ENCODE results near the gene BDH1.

Gene BDH1

DNA sequence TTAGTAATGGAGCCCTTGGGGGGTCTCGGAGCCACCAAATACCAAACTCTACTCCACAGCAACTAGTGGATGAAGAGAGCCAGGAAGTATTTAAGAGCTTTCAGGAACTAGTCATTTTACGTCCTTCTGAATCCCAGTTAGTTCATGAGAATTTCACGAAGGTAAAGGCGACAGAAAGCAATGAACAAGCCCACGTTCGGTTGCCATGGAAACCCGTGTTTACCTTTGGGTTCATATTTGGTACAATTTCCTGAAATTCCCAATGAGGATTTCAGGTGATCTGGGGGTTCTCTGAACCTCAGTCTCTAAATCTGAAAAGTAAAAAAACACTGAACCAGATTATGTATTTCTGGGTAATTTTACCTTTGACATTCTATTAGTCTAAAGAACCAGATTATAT is 93.0 kb downstream of the BDH1 start:
- Histone ChIP-seq H3K79me2 (ENCODE audit: insufficient read depth, low read length) (no peaks in the 10 kb centered on the region), H2AFZ (ENCODE audit: low read depth, low read length, severe bottlenecking) (no peak overlapping the region), H3K36me3 (ENCODE audit: low read length) (no peaks in the 10 kb centered on the region), H3K9ac (ENCODE audit: low read length) (no peak overlapping the region), H3F3A (ENCODE audit: insufficient read depth) (no peaks in the 10 kb centered on the region), H3K27me3 (ENCODE audit: low read length) (no peaks in the 10 kb centered on the region), H3K9me3 (ENCODE audit: insufficient read depth, low read length) (no peaks in the 10 kb centered on the region), H3K4me2 (ENCODE audit: low read depth, low read length, poor library complexity, severe bottlenecking) (no peak overlapping the region), H4K20me1 (ENCODE audit: low read depth, low read length) (no peaks in the 10 kb centered on the region), H3K27ac (ENCODE audit: low read depth, low read length) (no peak overlapping the region), H3K9me2 (replicated peaks; ENCODE audit: insufficient read depth, low read length) (no peaks in the 10 kb centered on the region), H3K4me3 (ENCODE audit: insufficient read depth, low read length, poor library complexity, severe bottlenecking) (no peak overlapping the region)
- TF ChIP-seq CTCF (IDR thresholded peaks at IDR 0.05; ENCODE audit: insufficient read depth, low read length, poor library complexity, severe bottlenecking) (no peak), EZH2phosphoT487 (conservative IDR thresholded peaks at IDR 0.05; ENCODE audit: low read length) (no peak)

DNA sequence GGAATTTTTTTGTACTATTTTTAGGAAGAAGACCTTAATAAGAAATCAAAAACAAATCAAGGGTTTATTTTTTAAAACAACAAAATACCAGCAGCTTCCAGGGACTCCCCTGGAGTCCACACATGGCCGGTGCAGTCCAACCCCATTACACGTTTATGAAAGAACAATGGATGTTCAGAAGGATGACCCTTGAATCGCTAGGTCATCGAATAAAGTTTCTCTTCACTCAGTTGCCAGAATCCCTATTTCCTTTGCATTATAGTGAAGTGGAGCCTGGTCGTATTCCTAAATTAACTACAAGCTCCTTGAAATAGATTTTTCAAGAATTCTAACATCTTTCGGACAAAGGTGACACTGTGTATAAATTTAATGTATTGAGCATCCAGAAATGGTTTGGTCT is 95.1 kb downstream of the BDH1 start:
- Histone ChIP-seq H3K79me2 (ENCODE audit: insufficient read depth, low read length) (no peaks in the 10 kb centered on the region), H3K27me3 (ENCODE audit: low read length) (no peaks in the 10 kb centered on the region), H4K20me1 (ENCODE audit: low read depth, low read length) (no peaks in the 10 kb centered on the region), H3K4me3 (ENCODE audit: insufficient read depth, low read length, poor library complexity, severe bottlenecking) (no peak overlapping the region), H3K9me2 (replicated peaks; ENCODE audit: insufficient read depth, low read length) (no peaks in the 10 kb centered on the region), H2AFZ (ENCODE audit: low read depth, low read length, severe bottlenecking) (no peak overlapping the region), H3K4me2 (ENCODE audit: low read depth, low read length, poor library complexity, severe bottlenecking) (no peak overlapping the region), H3K36me3 (ENCODE audit: low read length) (no peaks in the 10 kb centered on the region), H3F3A (ENCODE audit: insufficient read depth) (no peaks in the 10 kb centered on the region), H3K27ac (ENCODE audit: low read depth, low read length) (no peak overlapping the region), H3K9ac (ENCODE audit: low read length) (no peak overlapping the region), H3K9me3 (ENCODE audit: insufficient read depth, low read length) (no peaks in the 10 kb centered on the region)
- TF ChIP-seq CTCF (IDR thresholded peaks at IDR 0.05; ENCODE audit: insufficient read depth, low read length, poor library complexity, severe bottlenecking): no peak
- TF ChIP-seq EZH2phosphoT487 (conservative IDR thresholded peaks at IDR 0.05; ENCODE audit: low read length): no peak

DNA sequence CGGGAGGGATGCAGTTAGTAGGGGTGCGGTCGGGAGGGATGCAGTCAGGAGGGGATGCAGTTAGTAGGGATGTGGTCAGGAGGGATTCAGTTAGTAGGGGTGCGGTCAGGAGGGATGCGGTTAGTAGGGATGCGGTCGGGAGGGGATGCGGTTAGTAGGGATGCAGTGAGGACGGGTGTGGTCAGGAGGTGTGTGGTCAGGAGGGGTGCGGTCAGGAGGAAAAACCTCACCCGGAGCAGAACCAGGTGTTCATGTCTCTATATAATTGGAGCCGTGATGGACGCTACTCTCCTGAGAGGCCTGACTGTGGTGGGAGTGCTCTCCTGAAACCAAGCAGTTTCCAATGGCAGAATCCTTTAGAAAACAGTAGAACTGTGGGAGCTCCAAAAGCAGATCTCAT is 95.8 kb downstream of the BDH1 start:
- H3K4me3 ChIP-seq (ENCODE audit: insufficient read depth, low read length, poor library complexity, severe bottlenecking): no peak overlapping the region
- no peak overlapping the region for H3K27ac ChIP-seq (ENCODE audit: low read depth, low read length)
- no peaks in the 10 kb centered on the region for H3K36me3 ChIP-seq (ENCODE audit: low read length)
- TF ChIP-seq CTCF (IDR thresholded peaks at IDR 0.05; ENCODE audit: insufficient read depth, low read length, poor library complexity, severe bottlenecking) (no peak), EZH2phosphoT487 (conservative IDR thresholded peaks at IDR 0.05; ENCODE audit: low read length) (no peak)
- no peaks in the 10 kb centered on the region for H4K20me1 ChIP-seq (ENCODE audit: low read depth, low read length)
- no peaks in the 10 kb centered on the region for H3F3A ChIP-seq (ENCODE audit: insufficient read depth)
- H3K9ac ChIP-seq (ENCODE audit: low read length): no peak overlapping the region
- H3K9me3 ChIP-seq (ENCODE audit: insufficient read depth, low read length): no peaks in the 10 kb centered on the region
- H3K79me2 ChIP-seq (ENCODE audit: insufficient read depth, low read length): no peaks in the 10 kb centered on the region
- no peak overlapping the region for H3K4me2 ChIP-seq (ENCODE audit: low read depth, low read length, poor library complexity, severe bottlenecking)
- H3K27me3 ChIP-seq (ENCODE audit: low read length): no peaks in the 10 kb centered on the region
- H3K9me2 ChIP-seq (replicated peaks; ENCODE audit: insufficient read depth, low read length): no peaks in the 10 kb centered on the region
- no peak overlapping the region for H2AFZ ChIP-seq (ENCODE audit: low read depth, low read length, severe bottlenecking)

Measured in SU-DHL-6 (cell line).